ENCODE measurements around the gene OR2Y1.

The OR2Y1 gene

DNA sequence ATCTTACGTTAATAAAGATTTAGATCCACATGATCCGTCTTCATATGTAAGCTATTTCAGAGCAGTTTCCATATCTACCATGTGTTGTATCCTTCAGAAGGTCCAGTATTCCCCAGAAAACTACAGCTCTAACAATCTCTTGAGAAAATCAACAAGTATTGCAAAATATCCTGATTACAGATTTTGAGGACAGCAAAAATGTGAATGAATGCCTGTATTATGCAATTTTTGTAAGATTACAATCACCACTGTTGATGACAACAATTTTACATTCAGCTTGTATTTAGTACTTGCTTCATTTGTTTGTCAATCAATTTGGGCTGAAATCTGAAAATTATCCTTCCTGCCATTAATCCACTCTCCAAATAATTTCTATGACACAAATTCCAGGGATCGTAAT is 47.4 kb downstream of the OR2Y1 start:
- in situ Hi-C loops (cut with MboI; ENCODE audit: low sequenced_read_pairs, unreplicated experiment): no loop called here
- TF ChIP-seq, protein P1, sequence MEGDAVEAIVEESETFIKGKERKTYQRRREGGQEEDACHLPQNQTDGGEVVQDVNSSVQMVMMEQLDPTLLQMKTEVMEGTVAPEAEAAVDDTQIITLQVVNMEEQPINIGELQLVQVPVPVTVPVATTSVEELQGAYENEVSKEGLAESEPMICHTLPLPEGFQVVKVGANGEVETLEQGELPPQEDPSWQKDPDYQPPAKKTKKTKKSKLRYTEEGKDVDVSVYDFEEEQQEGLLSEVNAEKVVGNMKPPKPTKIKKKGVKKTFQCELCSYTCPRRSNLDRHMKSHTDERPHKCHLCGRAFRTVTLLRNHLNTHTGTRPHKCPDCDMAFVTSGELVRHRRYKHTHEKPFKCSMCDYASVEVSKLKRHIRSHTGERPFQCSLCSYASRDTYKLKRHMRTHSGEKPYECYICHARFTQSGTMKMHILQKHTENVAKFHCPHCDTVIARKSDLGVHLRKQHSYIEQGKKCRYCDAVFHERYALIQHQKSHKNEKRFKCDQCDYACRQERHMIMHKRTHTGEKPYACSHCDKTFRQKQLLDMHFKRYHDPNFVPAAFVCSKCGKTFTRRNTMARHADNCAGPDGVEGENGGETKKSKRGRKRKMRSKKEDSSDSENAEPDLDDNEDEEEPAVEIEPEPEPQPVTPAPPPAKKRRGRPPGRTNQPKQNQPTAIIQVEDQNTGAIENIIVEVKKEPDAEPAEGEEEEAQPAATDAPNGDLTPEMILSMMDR (IDR thresholded peaks at IDR 0.05; ENCODE audit: borderline replicate concordance, control extremely low read depth, extremely low read depth, insufficient read depth, missing control alignments): no peak
- no peak for DNase-seq (ENCODE audit: low spot score)

DNA sequence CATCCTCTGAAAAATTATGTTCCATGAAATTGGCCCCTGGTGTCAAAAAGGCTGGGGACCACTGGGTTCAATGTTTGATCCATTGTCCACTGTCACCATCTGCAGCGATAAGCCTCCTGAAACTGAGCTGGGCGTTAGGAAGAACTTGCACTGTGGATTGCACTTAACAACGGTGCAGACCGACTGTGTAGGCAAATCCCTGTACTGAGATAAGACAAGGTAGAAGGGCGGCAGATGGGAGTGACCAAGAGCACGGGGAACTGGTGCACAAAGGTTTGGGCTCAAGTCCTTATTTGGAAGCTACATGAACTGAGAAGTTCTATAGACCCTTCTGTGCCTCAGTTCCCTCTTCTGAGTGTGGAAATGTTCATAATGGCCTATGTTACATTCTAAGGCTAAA is 48.8 kb downstream of the OR2Y1 start:
- no peak for DNase-seq (ENCODE audit: low spot score)
- in situ Hi-C loops (cut with MboI; ENCODE audit: low sequenced_read_pairs, unreplicated experiment): no loop called here
- TF ChIP-seq, protein P1 (IDR thresholded peaks at IDR 0.05; ENCODE audit: borderline replicate concordance, control extremely low read depth, extremely low read depth, insufficient read depth, missing control alignments): no peak

DNA sequence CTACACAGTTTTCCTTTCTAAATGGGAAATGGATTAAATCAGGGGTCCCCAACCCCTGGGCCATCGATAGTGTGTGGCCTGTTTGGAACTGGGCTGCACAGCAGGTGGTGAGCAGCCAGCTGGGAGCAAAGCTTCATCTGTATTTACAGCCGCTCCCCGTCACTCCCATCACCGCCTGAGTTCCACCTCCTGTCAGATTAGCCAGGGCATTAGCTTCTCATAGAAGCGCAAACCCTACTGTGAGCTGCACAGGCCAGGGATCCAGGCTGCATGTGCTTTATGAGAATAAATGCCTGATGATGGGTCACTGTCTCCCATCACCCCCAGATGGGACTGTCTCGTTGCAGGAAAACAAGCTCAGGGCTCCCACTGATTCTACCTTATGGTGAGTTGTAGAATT is 49.3 kb downstream of the OR2Y1 start:
- DNase-seq (ENCODE audit: low spot score): no peak
- in situ Hi-C loops (cut with MboI; ENCODE audit: low sequenced_read_pairs, unreplicated experiment): no loop called here
- TF ChIP-seq, protein P1 (IDR thresholded peaks at IDR 0.05; ENCODE audit: borderline replicate concordance, control extremely low read depth, extremely low read depth, insufficient read depth, missing control alignments): no peak

DNA sequence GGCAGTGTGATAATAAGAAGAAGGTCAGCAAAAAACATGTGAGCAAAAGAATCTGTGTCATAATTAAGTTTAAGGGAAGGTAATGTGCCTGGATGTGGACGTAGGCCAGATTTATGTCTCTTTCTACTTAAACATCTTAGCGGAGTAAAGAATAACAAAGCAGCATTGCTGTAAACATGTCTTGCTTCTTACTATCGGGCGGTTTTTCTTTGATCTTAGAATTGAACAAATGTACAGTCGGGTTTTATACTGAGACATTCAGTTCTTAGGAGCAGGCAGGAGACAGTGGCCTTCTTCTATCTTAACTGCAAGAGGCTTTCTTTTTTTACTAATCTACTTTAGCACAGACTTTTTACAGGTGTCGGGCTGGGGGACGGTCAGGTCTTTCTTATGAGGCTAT is 50.1 kb downstream of the OR2Y1 start:
- DNase-seq (ENCODE audit: low spot score): no peak
- TF ChIP-seq, protein P1 (IDR thresholded peaks at IDR 0.05; ENCODE audit: borderline replicate concordance, control extremely low read depth, extremely low read depth, insufficient read depth, missing control alignments): no peak
- in situ Hi-C loops (cut with MboI; ENCODE audit: low sequenced_read_pairs, unreplicated experiment): no loop called here
